ENCODE measurements around the gene STYXL1. TPM values are rescaled to one million over a fixed set of nuclear protein-coding genes. Genes with fewer than 3 reads are reported as not detected.

The STYXL1 gene
- total and polyA plus RNA-seq, 4 donors, result 36.6 to 45.8 (median 41.3) TPM

DNA sequence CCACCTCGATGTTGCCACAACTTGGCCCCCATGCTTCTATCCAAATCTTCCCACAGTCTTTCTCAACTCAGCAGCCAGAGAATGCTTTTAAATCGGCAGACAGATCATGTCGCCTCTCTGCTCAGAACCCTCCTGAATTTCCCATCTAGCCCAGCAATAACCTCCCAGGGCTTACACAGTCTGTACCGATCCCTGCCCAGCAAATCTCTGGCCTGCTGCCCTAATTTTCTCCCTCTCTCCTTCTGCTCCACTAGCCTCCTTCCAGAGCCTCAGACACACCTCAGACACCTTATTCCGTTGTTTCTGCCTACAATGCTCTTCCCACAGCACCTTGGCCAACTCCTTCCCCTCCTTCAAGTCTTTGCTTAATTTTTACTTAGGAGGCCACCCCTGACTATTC lies 32.4 kb upstream of the STYXL1 start:
- no peak overlapping the region for H3K4me3 ChIP-seq
- no peak for ATAC-seq (ENCODE audit: insufficient read depth, low FRiP score)
- WGBS, 2 donors, result 65 to 75% methylated on average over 5 of the region's 5 CpGs
- H3K4me1 ChIP-seq (ENCODE audit: control insufficient read depth in 5 of 5, insufficient read depth in 5 of 5, low read length in 5 of 5), result peaks cover 0 to 19% (median 2%) of the 10 kb centered on the region in 5 donors
- H3K27me3 ChIP-seq (ENCODE audit: control insufficient read depth in 3 of 3, insufficient read depth in 3 of 3, low read length in 2 of 3), result no peaks in the 10 kb centered on the region
- H3K27ac ChIP-seq (ENCODE audit: low read depth in 1 of 2, low read length in 1 of 2), result no peak overlapping the region
- no peaks in the 10 kb centered on the region for H3K36me3 ChIP-seq (ENCODE audit: control insufficient read depth in 4 of 4, insufficient read depth in 4 of 4, low read length in 4 of 4)
- peaks cover 0 to 3% (median 0%) of the 10 kb centered on the region in 4 donors for H3K9me3 ChIP-seq (ENCODE audit: control insufficient read depth in 4 of 4, insufficient read depth in 3 of 4, low read length in 3 of 4)
- peak in 2 of 3 donors; percentile 16 to 42 for DNase-seq
- no peak overlapping the region for H3K9ac ChIP-seq (ENCODE audit: insufficient read depth in 1 of 2, low read length in 2 of 2)
- TF ChIP-seq, protein P1, sequence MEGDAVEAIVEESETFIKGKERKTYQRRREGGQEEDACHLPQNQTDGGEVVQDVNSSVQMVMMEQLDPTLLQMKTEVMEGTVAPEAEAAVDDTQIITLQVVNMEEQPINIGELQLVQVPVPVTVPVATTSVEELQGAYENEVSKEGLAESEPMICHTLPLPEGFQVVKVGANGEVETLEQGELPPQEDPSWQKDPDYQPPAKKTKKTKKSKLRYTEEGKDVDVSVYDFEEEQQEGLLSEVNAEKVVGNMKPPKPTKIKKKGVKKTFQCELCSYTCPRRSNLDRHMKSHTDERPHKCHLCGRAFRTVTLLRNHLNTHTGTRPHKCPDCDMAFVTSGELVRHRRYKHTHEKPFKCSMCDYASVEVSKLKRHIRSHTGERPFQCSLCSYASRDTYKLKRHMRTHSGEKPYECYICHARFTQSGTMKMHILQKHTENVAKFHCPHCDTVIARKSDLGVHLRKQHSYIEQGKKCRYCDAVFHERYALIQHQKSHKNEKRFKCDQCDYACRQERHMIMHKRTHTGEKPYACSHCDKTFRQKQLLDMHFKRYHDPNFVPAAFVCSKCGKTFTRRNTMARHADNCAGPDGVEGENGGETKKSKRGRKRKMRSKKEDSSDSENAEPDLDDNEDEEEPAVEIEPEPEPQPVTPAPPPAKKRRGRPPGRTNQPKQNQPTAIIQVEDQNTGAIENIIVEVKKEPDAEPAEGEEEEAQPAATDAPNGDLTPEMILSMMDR (IDR thresholded peaks at IDR 0.05; ENCODE audit: control extremely low read depth, extremely low read depth), result no peak

DNA sequence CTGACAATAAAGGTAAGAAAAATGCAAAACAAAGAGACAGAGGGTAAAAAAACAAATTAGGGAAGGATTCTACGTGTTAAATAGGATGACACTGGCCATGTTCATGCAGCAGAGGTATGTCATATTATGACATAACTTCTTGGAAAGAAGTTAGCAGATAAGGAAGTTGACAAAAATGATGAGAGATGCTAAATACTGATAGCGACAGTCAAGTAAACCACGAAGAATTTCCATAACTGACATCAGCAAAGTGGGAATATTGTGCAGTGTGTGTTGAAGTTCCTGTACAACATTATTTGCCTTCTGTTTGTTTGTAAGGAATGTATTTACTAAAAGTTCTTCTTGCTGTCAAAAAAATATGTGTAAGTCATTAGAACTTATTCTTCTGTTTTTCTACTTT lies 29.6 kb upstream of the STYXL1 start:
- WGBS, 2 donors, result 18 to 30% methylated on average over 3 of the region's 3 CpGs
- Histone ChIP-seq H3K4me1 (ENCODE audit: control insufficient read depth in 5 of 5, insufficient read depth in 5 of 5, low read length in 5 of 5) (peaks cover 0 to 12% (median 2%) of the 10 kb centered on the region in 5 donors), H3K27ac (ENCODE audit: low read depth in 1 of 2, low read length in 1 of 2) (no peak overlapping the region), H3K9me3 (ENCODE audit: control insufficient read depth in 4 of 4, insufficient read depth in 3 of 4, low read length in 3 of 4) (peaks cover 0 to 3% (median 1%) of the 10 kb centered on the region in 4 donors), H3K4me3 (no peak overlapping the region), H3K9ac (ENCODE audit: insufficient read depth in 1 of 2, low read length in 2 of 2) (no peak overlapping the region), H3K27me3 (ENCODE audit: control insufficient read depth in 3 of 3, insufficient read depth in 3 of 3, low read length in 2 of 3) (no peaks in the 10 kb centered on the region), H3K36me3 (ENCODE audit: control insufficient read depth in 4 of 4, insufficient read depth in 4 of 4, low read length in 4 of 4) (no peaks in the 10 kb centered on the region)
- ATAC-seq (ENCODE audit: insufficient read depth, low FRiP score) (no peak), DNase-seq (no peak)
- TF ChIP-seq, protein P1 (IDR thresholded peaks at IDR 0.05; ENCODE audit: control extremely low read depth, extremely low read depth), result no peak

DNA sequence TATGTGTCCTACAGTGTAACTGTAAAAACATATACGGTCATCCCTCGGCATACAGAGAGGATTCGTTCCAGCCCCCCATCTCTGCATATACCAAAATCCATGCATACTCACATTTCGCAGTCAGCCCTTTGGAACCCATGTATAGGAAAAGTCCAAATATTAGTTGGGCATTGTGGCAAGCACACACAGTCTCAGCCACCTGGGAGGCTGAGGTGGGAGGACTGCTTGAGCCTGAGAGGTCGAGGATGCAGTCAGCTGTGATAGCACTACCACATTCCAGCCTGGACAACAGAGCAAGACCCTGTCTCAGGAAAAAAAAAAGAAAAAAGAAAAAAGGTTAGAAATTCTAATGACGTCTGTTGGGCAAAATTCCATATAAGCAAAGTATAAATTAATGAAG lies 29.2 kb upstream of the STYXL1 start:
- ATAC-seq (ENCODE audit: insufficient read depth, low FRiP score), result no peak
- Histone ChIP-seq H3K9ac (ENCODE audit: insufficient read depth in 1 of 2, low read length in 2 of 2) (no peak overlapping the region), H3K4me1 (ENCODE audit: control insufficient read depth in 5 of 5, insufficient read depth in 5 of 5, low read length in 5 of 5) (peaks cover 0 to 10% (median 0%) of the 10 kb centered on the region in 5 donors), H3K9me3 (ENCODE audit: control insufficient read depth in 4 of 4, insufficient read depth in 3 of 4, low read length in 3 of 4) (peaks cover 0 to 3% (median 1%) of the 10 kb centered on the region in 4 donors), H3K27me3 (ENCODE audit: control insufficient read depth in 3 of 3, insufficient read depth in 3 of 3, low read length in 2 of 3) (no peaks in the 10 kb centered on the region), H3K36me3 (ENCODE audit: control insufficient read depth in 4 of 4, insufficient read depth in 4 of 4, low read length in 4 of 4) (no peaks in the 10 kb centered on the region), H3K27ac (ENCODE audit: low read depth in 1 of 2, low read length in 1 of 2) (no peak overlapping the region), H3K4me3 (no peak overlapping the region)
- 87 to 91% methylated on average over 6 of the region's 6 CpGs for WGBS, 2 donors
- TF ChIP-seq, protein P1 (IDR thresholded peaks at IDR 0.05; ENCODE audit: control extremely low read depth, extremely low read depth), result no peak
- DNase-seq, result no peak

DNA sequence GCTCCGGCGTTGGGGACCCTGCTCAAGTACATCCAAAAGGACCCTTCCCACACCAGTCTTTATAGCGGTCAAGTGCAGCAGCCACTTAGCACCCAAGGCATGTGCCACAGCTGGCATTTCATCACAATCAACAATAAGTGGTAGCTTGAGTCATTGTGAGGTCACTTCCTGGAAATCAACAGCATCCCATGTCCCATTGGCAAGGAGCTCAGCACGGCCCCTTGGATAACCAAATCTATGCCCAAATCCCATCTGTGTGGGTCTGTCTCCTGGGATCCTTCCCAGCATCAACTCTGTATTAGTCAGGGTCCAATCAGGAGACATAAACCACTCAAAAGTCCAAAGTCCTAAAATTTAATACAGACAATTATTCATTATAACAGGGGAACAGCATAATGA lies 27.2 kb upstream of the STYXL1 start:
- no peak overlapping the region for H3K27ac ChIP-seq (ENCODE audit: low read depth in 1 of 2, low read length in 1 of 2)
- TF ChIP-seq, protein P1 (IDR thresholded peaks at IDR 0.05; ENCODE audit: control extremely low read depth, extremely low read depth), result no peak
- H3K9me3 ChIP-seq (ENCODE audit: control insufficient read depth in 4 of 4, insufficient read depth in 3 of 4, low read length in 3 of 4), result peaks cover 0 to 3% (median 1%) of the 10 kb centered on the region in 4 donors
- DNase-seq, result no peak
- WGBS, 2 donors, result 94 to 95% methylated on average over 4 of the region's 4 CpGs
- peaks cover 0 to 14% (median 0%) of the 10 kb centered on the region in 5 donors for H3K4me1 ChIP-seq (ENCODE audit: control insufficient read depth in 5 of 5, insufficient read depth in 5 of 5, low read length in 5 of 5)
- no peak overlapping the region for H3K4me3 ChIP-seq
- no peaks in the 10 kb centered on the region for H3K27me3 ChIP-seq (ENCODE audit: control insufficient read depth in 3 of 3, insufficient read depth in 3 of 3, low read length in 2 of 3)
- H3K9ac ChIP-seq (ENCODE audit: insufficient read depth in 1 of 2, low read length in 2 of 2), result no peak overlapping the region
- H3K36me3 ChIP-seq (ENCODE audit: control insufficient read depth in 4 of 4, insufficient read depth in 4 of 4, low read length in 4 of 4), result no peaks in the 10 kb centered on the region
- ATAC-seq (ENCODE audit: insufficient read depth, low FRiP score), result no peak
